ENCODE results near the gene MVK.
"Not testable (repeated sequence)": the region's sequence is repeated elsewhere in the genome, so short reads cannot be mapped to it uniquely, and the experiment has no call there.

The MVK gene

GRCh38 chr12:109588461-109589239 lies 15.1 kb downstream of the MVK start:
- FAIRE-seq (no peak), DNase-seq (ENCODE audit: insufficient read length, low spot score) (no peak)

- DNase-seq (ENCODE audit: insufficient read length, low spot score) (no peak), FAIRE-seq (no peak)
Observed at GRCh38 chr12:109589240-109589590, 15.6 kb downstream of the MVK start.

GRCh38 chr12:109589691-109590245 lies 16.2 kb downstream of the MVK start:
- no peak for FAIRE-seq

GRCh38 chr12:109590566-109590965 lies 17.0 kb downstream of the MVK start:
- no peak for DNase-seq (ENCODE audit: insufficient read length, low spot score)
- no peak for FAIRE-seq

More at GRCh38 chr12:109589691-109590245, 16.2 kb downstream of the MVK start:
- no peak for DNase-seq (ENCODE audit: insufficient read length, low spot score)

GRCh38 chr12:109591041-109591440 lies 17.4 kb downstream of the MVK start:
- no peak for FAIRE-seq
- no peak for DNase-seq (ENCODE audit: insufficient read length, low spot score)

- FAIRE-seq (no peak), DNase-seq (ENCODE audit: insufficient read length, low spot score) (no peak)
Observed at GRCh38 chr12:109592195-109592904, 18.8 kb downstream of the MVK start.

- DNase-seq (ENCODE audit: insufficient read length, low spot score): no peak
- no peak for FAIRE-seq
Observed at GRCh38 chr12:109592905-109593272, 19.3 kb downstream of the MVK start.

- DNase-seq (ENCODE audit: insufficient read length, low spot score) (no peak), FAIRE-seq (no peak)
Observed at GRCh38 chr12:109594556-109595317, 21.1 kb downstream of the MVK start.

GRCh38 chr12:109595321-109595902 lies 21.8 kb downstream of the MVK start:
- no peak for FAIRE-seq
- no peak for DNase-seq (ENCODE audit: insufficient read length, low spot score)

GRCh38 chr12:109596418-109597244 lies 23.0 kb downstream of the MVK start:
- DNase-seq (ENCODE audit: insufficient read length, low spot score) (no peak), FAIRE-seq (no peak)

- DNase-seq (ENCODE audit: insufficient read length, low spot score) (no peak), FAIRE-seq (peak; percentile 44)
Observed at GRCh38 chr12:109597414-109597794, 23.8 kb downstream of the MVK start.

- DNase-seq (ENCODE audit: insufficient read length, low spot score) (peak; percentile 88), FAIRE-seq (peak; percentile 31)
Observed at GRCh38 chr12:109597795-109598427, 24.3 kb downstream of the MVK start.

- DNase-seq (ENCODE audit: insufficient read length, low spot score) (no peak), FAIRE-seq (no peak)
Observed at GRCh38 chr12:109598428-109598854, 24.8 kb downstream of the MVK start.

- DNase-seq (ENCODE audit: insufficient read length, low spot score) (no peak), FAIRE-seq (no peak)
Observed at GRCh38 chr12:109599087-109599486, 25.5 kb downstream of the MVK start.

- DNase-seq (ENCODE audit: insufficient read length, low spot score): no peak
- FAIRE-seq: no peak
Observed at GRCh38 chr12:109600481-109600880, 26.9 kb downstream of the MVK start.

GRCh38 chr12:109600995-109601394 lies 27.4 kb downstream of the MVK start:
- no peak for DNase-seq (ENCODE audit: insufficient read length, low spot score)
- FAIRE-seq: no peak

- FAIRE-seq (no peak), DNase-seq (ENCODE audit: insufficient read length, low spot score) (no peak)
Observed at GRCh38 chr12:109601557-109601956, 28.0 kb downstream of the MVK start.

GRCh38 chr12:109602132-109602531 lies 28.5 kb downstream of the MVK start:
- not testable (repeated sequence) for FAIRE-seq; DNase-seq (ENCODE audit: insufficient read length, low spot score)

GRCh38 chr12:109604132-109604585 lies 30.6 kb downstream of the MVK start:
- DNase-seq (ENCODE audit: insufficient read length, low spot score) (no peak), FAIRE-seq (no peak)
